HG02973 (cell line): Measurements from ENCODE around the gene CDCA8.

Source experiments
- ATAC-seq: cut with Tn5 transposase; IDR thresholded peaks from one replicate; pipeline ENCODE4 v1.9.1; 2021; ENCODE audit warnings: moderate library complexity; ENCODE audit not compliant: unreplicated experiment

Gene CDCA8

GRCh38 chr1:37692078-37692833, at the start of gene CDCA8:
TSS of gene CDCA8 (plus strand) at chr1:37692516. CDS start at chr1:37692691, 175 bp downstream.
- peak; percentile 70 for ATAC-seq

- ATAC-seq: no peak
Measured at GRCh38 chr1:37647281-37647680, 45.0 kb upstream of the CDCA8 start.

GRCh38 chr1:37650173-37650572, 42.1 kb upstream of the CDCA8 start:
- ATAC-seq: no peak

GRCh38 chr1:37650721-37651120, 41.6 kb upstream of the CDCA8 start:
- ATAC-seq: no peak

DNA sequence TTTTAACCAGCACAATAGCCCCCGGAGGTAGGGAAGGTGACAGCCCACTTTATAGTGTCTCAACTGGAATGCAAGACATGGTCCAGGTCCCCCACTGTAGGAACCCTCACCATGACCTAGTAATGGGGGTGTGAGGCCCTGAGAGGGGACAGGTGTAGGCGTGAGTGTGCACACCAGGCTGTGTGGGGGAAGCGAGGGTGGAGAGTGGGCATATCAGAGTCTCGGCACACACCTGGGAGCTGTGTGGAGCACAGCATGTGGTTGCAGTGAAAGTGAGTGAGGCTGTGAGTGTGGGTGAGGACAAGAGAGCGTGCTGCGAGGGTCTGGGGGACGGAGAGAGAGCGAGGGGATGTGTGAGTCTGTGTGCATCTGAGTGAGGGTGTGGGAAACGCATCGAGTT, 40.5 kb upstream of the CDCA8 start:
- no peak for ATAC-seq

DNA sequence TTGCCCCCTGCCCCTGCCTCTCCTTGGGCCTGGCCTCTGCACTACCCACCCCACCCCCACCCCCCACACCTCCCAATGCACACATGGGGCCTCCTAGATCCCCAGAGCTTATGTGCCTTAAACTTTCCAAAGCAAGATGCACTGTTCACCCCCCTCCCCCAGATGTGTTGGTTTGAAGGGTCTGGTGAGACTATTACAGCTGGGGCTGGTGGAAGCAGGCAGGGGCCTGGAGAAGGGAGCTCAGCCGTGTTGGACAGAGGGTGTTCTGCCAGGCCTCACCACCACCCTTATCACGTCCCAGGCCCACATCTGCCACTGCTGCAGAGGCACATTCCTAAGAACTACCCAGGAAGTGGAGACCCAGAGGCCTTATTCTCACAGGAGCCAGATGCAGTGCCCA, 39.3 kb upstream of the CDCA8 start:
- ATAC-seq: no peak

DNA sequence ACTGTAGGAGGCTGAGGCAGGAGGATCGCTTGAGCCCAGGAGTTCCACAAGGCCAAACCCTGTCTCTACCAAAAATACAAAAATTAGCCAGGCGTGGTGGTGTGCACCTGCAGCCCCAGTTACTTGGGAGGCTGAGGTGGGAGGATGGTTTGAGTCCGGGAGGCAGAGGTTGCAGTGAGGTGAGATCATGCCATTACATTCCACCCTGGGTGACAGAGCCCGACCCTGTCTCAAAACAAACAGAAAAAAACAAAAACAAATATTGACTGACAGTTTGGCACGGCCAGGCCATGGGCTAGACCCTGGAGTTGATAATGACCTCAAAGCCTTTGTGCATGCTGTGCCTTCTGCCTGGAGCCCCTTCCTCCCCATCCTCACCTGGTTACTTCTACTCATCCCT, 38.4 kb upstream of the CDCA8 start:
- no peak for ATAC-seq

GRCh38 chr1:37655274-37655673, 37.0 kb upstream of the CDCA8 start:
- ATAC-seq: no peak

- ATAC-seq: no peak
Measured at GRCh38 chr1:37656026-37656425, 36.3 kb upstream of the CDCA8 start.

GRCh38 chr1:37656881-37657280, 35.4 kb upstream of the CDCA8 start:
- ATAC-seq: no peak

DNA sequence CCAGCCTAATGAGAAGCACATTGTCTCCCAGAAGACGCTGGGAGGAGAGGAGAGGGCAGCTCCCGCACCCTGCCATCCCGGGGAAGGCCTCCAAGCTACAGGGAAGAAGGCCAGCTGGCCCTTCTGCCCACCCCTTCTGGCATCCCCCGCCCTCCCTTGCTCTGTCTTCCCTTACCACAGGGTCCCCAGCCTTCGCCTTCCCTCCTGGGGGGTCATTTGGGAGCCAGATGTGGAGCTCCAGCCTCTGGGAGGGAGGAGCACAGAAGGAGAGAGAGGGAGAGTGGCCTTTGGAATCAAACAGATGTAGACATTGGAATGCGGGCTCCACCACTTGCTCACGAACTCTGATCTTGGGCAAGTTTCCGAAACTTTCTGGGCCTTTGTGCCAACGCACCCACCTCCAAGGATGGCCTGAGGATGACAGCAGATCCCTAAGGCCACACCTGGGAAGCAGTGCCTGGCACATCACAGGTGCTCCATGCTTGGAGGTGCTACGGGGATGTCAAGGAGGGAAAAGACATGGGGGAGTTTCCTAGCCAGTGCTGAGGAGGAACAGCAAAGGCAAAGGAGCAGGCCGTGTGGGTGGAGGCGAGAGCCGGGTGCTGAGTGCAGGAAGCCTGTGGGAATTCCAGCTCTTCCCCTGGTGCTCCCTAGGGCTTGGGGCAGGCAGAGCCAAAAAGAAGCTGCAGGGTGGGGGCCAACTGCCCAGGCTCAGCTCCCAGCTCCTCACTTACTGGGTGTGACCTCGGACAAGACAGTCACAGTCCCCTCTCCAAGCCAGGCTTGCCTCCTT, 34.5 kb upstream of the CDCA8 start:
- ATAC-seq: no peak

- ATAC-seq: no peak
Measured at GRCh38 chr1:37658486-37658885, 33.8 kb upstream of the CDCA8 start.

DNA sequence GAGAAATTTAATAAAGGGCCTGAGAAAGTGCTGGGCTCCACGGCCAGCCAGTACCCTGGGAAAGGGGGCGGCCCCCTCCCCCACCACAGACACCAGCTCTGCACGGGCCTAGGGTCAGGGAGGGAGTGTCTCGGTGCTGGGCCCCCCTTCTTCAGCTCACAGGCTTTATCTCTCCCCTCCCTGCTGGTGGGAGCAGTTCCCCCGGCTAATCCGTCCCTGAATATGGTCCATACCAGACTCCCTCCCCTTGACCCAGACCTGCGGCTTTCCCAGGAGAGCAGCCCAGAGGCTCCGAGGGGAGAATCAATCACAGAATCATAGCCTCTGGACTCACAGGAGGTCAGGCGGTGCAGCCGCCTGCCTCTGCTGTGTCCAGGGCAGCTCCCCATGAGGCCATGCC, 31.7 kb upstream of the CDCA8 start:
- no peak for ATAC-seq

- no peak for ATAC-seq
Measured at GRCh38 chr1:37661401-37661800, 30.9 kb upstream of the CDCA8 start.

- ATAC-seq: no peak
Measured at GRCh38 chr1:37662031-37662755, 30.1 kb upstream of the CDCA8 start.

DNA sequence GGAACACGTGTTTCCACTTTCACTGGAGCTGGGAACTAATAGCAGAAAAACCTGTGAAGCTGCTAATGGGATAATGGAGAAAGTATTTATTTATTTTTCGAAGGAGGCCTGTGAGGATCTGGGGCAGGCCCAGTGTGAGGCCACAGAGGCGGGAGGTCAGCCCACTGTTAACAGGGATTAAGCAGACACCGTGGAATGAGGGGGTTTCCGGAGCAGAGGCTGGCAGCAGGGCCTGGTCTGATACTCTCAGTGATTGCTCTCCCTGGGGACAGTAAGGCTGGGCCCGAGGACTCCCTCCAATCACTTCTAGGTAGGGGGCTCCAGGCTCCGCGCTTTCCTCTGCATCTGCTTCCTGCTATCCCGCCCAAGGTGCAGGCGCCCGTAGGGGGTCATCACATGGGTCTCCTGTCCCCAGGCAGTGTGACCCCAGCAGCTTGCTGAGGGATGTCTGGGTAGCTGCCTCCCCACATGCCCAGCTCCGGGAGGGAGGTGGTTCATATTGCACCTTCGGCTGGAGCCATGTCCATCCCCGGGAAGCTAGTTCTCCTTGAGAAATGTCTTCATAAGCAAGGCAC, 28.8 kb upstream of the CDCA8 start:
- ATAC-seq: no peak

DNA sequence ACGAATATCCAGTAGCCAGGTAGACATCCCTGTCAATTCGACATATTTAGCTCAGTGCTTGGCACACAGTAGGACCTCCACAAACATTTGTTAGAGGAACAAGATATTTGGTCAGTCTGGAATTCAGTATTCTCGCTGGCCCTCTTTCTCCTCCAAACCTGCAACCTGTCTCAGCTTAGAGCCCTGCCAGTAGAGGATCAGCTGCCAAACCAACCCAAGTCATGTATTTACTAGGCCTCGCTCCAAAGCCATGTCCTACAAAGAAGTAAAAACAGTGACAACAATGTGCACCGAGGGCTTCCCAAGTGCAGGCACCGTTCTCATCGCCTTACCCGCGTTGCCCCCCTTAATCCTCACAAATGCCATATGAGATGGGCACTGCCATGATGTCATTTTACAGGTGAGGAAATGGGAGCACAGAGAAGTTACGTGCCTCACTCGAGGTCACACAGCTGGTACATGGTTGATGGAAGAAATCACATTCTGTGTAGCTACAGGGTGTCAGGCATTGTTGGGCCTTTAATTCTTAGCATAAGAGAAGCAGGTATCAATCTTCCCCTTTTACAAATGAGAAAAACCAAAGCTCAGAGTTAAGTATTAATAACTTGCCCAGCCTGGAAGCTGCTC, 26.0 kb upstream of the CDCA8 start:
- ATAC-seq: no peak

DNA sequence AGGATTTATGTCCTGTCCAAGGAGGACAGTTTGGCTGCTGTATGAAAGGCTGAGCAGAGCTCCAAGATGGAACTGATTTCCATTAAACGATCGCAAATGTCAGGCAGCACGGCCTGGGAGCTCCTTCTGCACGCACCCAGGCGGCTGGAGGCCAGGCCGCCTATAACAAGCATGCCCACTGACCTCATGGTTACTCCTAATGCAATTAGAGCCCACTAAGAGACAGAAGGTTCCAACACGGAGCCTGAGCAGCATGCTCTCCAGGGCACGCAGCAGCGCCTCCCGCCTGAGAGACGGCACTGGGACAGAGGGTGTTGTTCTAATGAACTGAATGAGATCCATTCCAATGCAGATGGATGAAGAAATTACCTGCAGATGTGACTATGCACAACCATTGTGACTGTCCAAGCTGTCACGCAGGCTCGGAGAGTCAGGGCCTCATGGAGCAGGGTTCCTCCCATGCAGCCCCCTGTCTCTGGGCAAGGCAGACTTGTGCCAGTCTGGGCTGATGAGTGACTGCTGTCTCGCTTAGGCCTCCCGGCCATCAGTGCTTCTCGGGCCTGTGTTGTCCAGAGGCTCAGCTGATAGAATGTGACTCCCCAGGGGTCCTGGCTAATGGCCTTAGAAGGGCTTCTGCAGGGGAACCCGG, 25.2 kb upstream of the CDCA8 start:
- no peak for ATAC-seq

DNA sequence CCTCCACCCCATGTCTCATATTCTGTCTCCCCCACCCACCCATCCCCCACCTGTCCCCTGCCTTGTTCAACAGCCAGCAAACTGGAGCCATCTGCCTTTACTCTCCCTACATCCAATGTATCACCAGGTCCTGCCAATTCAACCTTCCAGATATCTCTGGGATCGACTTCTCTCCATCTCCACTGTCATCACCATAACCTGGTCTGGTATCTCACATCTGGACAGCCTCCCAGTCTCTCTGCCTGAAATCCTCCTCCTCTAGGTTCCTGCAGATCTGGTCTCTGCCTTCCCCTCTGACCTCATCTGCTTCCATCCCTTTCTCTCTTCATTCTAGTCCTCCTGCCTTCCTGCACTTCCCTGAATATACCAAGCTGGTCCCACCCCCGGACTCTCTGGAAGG, 22.2 kb upstream of the CDCA8 start:
- ATAC-seq: no peak

DNA sequence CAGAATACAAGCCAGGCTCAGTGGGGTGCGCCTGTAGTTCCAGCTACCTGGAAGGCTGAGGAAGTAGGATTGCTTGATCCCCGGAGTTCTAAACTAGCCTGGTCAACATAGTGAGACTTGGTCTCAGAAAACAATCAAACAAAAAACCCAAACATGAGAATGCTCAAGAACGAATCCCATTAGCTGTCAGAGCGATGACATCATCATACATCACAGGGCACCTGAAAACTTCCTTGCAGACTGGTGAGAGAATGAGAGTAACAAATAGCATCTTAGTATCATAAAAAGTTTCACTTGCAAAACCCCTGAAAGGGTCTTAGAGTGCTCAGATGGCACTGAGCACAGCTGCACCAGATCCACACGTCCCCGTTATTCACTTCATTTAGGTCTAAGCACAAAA, 21.1 kb upstream of the CDCA8 start:
- ATAC-seq: no peak
